D721Med (cell line): ENCODE measurements around the gene CDC26.
"Not testable (repeated sequence)": the region's sequence is repeated elsewhere in the genome, so short reads cannot be mapped to it uniquely, and the experiment has no call there.

Experiments
- DNase-seq: peaks from one replicate; pipeline ENCODE4 v3.0.0; 2011; ENCODE audit warnings: low spot score; ENCODE audit not compliant: insufficient read length
- FAIRE-seq: peaks from 2 replicates; lab custom pipeline; 2011; peaks lifted over from hg19 to GRCh38; lab: Jason Lieb, UNC
- CTCF ChIP-seq: IDR thresholded peaks from 2 replicates; pipeline ENCODE4 v1.5.1; 2012; ENCODE audit warnings: mild to moderate bottlenecking, control low read depth; ENCODE audit not compliant: insufficient read depth; ENCODE audit errors: missing control alignments

CDC26 gene

GRCh38 chr9:113250807-113251206 lies 24.6 kb downstream of the CDC26 start:
- DNase-seq (no peak), FAIRE-seq (no peak)
- TF ChIP-seq CTCF = no peak

GRCh38 chr9:113249661-113250060 lies 25.7 kb downstream of the CDC26 start:
- not testable (repeated sequence) for FAIRE-seq, DNase-seq

- FAIRE-seq (no peak), DNase-seq (no peak)
- no peak for TF ChIP-seq CTCF
Observed at GRCh38 chr9:113247640-113248039, 27.7 kb downstream of the CDC26 start.

GRCh38 chr9:113246928-113247327 lies 28.4 kb downstream of the CDC26 start:
- TF ChIP-seq CTCF = no peak
- FAIRE-seq = no peak
- DNase-seq = no peak

GRCh38 chr9:113245894-113246293 lies 29.5 kb downstream of the CDC26 start:
- FAIRE-seq = no peak

GRCh38 chr9:113244556-113244955 lies 30.8 kb downstream of the CDC26 start:
- no peak for TF ChIP-seq CTCF
- FAIRE-seq (no peak), DNase-seq (no peak)

More at GRCh38 chr9:113245894-113246293, 29.5 kb downstream of the CDC26 start:
- no peak for TF ChIP-seq CTCF
- no peak for DNase-seq

GRCh38 chr9:113241161-113241560 lies 34.2 kb downstream of the CDC26 start:
- no peak for DNase-seq
- no peak for TF ChIP-seq CTCF
- FAIRE-seq = no peak

- no peak for FAIRE-seq
- no peak for DNase-seq
- TF ChIP-seq CTCF = no peak
Observed at GRCh38 chr9:113238859-113239232, 36.5 kb downstream of the CDC26 start.
